Stimulated activated CD4-positive, alpha-beta T cell treated with anti-CD3 and anti-CD28 coated beads, Interleukin-15, amount 100 ng/mL, for 1 hour (primary cell): Measurements from ENCODE around the gene SLC39A9.
"Not testable (repeated sequence)": the region's sequence is repeated elsewhere in the genome, so short reads cannot be mapped to it uniquely, and the experiment has no call there.

ENCODE experiments used
- DNase-seq, 2 donors: peaks; one replicate each; pipeline ENCODE4 v3.0.0-alpha.2; 2020; ENCODE audit warnings: low read depth in 1 of 2, low spot score in 1 of 2

SLC39A9 gene

GRCh38 chr14:69475194-69475818 lies 76.8 kb downstream of the SLC39A9 start:
- DNase-seq, result no peak

GRCh38 chr14:69476824-69477450 lies 78.4 kb downstream of the SLC39A9 start:
- not testable (repeated sequence) for DNase-seq

DNA sequence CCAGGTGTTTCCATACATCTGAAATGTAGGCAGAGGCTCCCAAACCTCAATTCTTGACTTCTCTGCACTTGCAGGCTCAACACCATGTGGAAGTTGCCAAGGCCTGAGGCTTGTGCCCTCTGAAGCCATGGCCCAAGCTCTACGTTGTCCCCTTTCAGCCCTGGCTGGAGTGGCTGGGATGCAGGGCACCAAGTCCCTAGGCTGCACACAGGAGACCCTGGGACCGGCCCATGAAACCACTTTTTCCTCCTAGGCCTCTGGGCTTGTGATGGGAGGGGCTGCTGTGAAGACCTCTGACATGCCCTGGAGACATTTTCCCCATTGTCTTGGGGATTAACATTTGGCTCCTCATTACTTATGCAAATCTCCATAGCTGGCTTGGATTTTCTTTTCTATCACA lies 79.6 kb downstream of the SLC39A9 start:
- DNase-seq, result not testable (repeated sequence)

GRCh38 chr14:69479696-69480095 lies 81.2 kb downstream of the SLC39A9 start:
- no peak for DNase-seq

DNA sequence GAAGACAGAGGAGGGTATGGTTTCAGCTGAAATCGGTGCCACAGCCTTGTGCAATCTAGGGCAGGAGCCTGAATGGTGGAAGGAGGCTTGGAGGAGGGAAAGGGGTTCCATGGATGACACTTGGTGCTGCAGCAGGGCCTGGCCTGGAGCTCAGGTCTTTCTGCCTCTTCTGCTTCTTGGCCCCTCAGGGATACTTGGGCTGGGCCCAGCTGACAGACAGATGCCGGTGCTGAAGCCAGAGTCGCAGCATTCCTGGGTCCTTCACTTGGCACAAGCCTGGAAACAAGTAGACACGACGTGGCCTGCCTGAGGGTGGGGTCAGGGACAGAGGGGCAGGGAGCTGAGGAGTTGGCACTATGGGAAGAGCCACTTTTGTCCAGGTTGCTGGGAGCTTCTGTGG lies 81.6 kb downstream of the SLC39A9 start:
- no peak for DNase-seq

DNA sequence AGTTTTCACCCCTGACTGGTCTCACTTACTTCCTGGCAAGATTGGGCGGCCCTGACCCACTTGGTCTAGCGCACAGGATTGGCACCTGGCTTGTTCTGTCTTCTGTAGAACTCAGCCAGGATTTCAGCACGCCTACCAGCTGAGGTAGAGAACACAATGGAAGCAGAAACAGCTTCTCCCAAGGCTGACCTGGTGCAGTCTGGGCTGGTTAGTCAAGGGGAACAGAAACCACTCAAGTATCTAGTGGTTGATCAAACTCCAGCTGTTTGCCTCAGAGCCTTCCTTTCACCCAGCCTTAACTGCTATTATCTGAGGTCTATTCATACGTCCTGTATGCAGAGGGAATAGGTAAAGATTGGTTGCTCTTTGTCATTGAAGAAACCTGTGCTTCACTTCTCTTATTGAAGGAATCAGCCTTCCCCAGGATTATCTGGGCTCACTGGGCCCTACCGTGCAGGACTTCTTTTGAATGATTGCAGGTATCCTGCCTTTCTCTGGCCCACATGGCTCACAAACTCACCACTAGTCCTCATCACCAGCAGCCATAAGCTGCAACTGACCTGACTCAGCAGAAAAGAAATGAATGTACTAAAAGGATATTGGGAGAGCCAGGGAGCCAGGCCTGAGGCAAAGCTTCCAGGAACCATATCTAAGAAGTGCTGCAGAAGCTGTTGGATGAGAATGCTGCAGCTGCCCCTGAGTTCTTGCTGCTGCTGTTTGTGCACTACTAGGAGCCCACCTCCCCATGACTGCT lies 83.5 kb downstream of the SLC39A9 start:
- DNase-seq, result no peak

DNA sequence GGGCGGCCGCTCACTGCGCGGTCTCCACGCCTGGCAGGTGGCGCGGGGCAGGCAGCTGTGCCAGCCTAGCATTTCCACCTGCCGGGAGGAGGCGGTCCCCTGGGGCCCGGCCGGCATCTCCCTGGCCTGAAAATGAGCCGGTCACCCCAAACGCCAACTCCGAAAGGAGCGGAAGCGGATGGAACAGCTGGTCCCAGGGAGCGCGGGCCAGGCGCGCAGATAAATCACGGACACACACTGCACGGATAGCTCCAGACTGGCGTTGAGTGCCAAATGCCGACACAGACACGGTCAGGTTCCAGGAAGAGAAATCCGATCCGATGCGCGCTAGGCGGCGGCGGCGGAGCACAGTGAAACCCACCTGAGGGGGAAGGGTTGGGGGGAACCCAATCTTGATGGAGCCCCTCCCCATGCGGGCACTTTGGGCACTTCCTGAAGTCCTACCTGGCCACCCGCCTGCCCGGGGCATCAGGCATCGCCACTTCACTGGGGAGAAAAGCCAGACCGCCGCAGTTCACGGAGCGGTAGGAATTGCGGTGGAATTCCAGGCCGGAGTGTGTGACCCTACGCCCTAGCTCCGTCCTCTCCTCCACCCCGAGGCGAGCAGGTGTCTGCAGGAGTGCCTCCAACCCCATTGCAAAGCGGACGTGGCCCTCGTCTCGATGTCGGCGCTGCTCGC lies 85.4 kb downstream of the SLC39A9 start:
- DNase-seq, result no peak

GRCh38 chr14:69484444-69485314 lies 86.2 kb downstream of the SLC39A9 start, which contains the start of gene PLEKHD1:
PLEKHD1 (plus strand) TSS chr14:69484728; CDS start chr14:69484966, 238 bp downstream.
- DNase-seq, result no peak

DNA sequence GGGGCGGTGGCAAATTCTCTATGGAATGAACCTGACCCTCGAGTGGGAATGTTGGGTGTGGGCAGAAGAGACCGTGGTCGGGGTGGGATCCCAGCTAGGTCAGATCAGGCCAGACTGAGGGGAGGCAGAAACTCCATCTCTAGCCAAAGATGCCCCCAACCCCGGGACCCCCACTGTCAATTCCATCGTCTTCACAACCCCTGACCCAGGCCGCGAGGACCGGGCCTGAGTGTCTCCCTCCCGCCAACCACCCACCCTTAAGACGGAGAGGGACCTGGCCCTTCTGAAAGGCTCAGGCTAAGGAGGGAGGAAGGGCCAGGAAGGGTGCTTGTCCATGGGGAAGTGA lies 86.8 kb downstream of the SLC39A9 start:
- no peak for DNase-seq

GRCh38 chr14:69485701-69486100 lies 87.2 kb downstream of the SLC39A9 start:
- DNase-seq, result no peak

- DNase-seq, result no peak
These were observed 88.7 kb downstream of the SLC39A9 start for GRCh38 chr14:69487226-69487625.

GRCh38 chr14:69487771-69488170 lies 89.3 kb downstream of the SLC39A9 start:
- no peak for DNase-seq

- no peak for DNase-seq
These were observed 91.0 kb downstream of the SLC39A9 start for GRCh38 chr14:69489495-69489894.

DNA sequence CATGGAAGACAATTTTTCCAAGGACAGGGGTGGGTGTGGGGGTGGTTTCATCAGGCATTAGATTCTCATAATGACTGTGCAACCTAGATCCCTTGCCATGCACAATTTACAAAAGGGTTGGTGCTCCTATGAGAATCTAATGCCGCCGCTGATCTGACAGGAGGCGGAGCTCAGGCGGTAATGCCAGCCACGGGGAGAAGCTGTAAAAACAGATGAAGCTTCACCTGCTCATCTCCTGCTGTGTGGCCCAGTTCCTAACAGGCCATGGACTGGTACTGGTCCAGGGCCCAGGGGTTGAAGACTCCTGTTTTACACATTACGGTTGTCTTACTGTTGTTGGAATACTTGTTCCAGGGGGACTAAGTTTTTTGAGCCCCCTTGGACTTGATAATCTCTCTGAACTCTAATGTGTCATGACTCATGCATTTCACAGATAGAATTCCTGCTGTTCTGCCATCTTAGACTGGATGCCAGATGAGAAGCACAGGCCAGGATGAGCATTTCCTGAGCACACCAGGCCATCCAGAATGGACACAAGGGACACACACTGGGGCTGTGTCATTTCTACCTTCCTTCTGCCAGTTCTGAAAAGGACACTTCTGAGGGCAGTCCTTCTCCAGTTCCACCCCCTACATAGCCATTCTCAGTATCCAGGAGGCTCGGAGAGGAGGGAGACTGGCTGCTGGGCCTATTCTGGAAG lies 91.9 kb downstream of the SLC39A9 start:
- DNase-seq, result no peak

DNA sequence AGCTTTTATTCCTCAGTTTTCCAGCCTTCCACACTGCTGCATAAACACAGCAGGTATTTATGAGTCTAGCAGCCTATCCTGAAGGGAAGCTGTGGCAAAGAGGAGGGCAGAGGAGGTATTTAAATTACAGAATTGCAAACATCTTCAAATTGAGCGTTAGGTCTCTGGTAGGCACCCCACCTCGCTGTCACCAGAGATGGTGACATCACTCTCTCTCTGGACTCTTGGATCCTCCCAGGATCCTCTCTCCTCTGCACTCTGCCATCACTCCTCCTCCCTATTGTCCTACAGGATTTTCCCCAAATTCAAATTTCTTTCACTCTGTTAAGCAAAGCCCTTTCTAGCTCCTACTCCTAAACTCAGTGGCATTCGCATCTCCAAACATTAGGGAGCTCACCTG lies 92.7 kb downstream of the SLC39A9 start:
- no peak for DNase-seq

DNA sequence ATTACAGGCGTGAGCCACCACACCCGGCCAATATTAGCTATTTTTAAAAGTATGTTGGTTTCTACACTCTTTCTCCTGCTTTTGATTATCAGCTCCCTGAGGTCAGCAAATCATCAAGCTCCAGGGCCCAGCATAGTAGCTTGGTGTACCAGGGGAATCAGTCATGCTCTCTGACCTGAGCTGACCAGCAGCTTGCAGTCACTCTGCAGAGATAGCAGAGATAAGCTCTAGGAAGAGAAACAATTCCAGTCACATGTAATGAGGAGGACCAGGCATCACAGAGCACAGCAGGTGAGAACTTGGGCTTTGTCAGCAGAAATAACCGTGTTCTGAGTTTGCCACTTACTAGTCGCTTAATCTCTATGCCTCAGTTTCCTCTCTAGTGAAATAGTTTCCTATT lies 94.5 kb downstream of the SLC39A9 start:
- no peak for DNase-seq

DNA sequence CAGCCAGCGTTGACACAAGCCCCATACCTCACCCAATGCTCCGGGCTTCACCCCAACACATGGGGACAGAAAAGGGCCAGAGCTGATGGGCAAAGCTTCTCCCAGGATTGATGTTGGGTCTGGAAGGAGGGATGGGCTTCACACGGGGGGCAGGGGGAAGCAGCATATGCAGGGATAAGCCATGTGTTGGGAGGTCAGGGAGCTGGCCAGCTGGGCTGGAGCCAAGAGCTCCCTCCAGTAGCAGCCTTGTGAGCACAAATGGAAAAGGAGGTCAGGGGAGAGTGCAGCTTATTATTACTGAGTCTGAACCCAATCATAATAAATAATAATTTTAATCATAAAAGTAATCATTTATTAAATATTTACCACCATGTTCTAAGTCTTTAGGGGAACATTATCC lies 95.3 kb downstream of the SLC39A9 start:
- no peak for DNase-seq

GRCh38 chr14:69495341-69495921 lies 96.9 kb downstream of the SLC39A9 start:
- no peak for DNase-seq

GRCh38 chr14:69497866-69498265 lies 99.4 kb downstream of the SLC39A9 start:
- not testable (repeated sequence) for DNase-seq

- DNase-seq, result not testable (repeated sequence)
These were observed 99.8 kb downstream of the SLC39A9 start for GRCh38 chr14:69498286-69498685.
